Neural progenitor cell (in vitro differentiated cells): ENCODE measurements around the gene SYCN. TPM values are rescaled to one million over a fixed set of nuclear protein-coding genes. Genes with fewer than 3 reads are reported as not detected.

Source experiments
- DNase-seq: peaks from one replicate; pipeline ENCODE4 v3.0.0-alpha.2; 2016; ENCODE audit warnings: low spot score
- H2AFZ ChIP-seq: fragments of 200-600 bp; sonication (generic); replicated peaks from 2 replicates; pipeline ENCODE4 v1.6.1; 2016; ENCODE audit warnings: antibody characterized with exemption
- H3F3A ChIP-seq: fragments of 200-600 bp; sonication (generic); 2 replicates; pipeline ENCODE4 v1.6.1; 2016; ENCODE audit warnings: antibody characterized with exemption, low read depth
- H3K27ac ChIP-seq: fragments of 200-600 bp; sonication (generic); 2 replicates; pipeline ENCODE4 v1.5.1; 2016; ENCODE audit warnings: mild to moderate bottlenecking
- H3K27me3 ChIP-seq: fragments of 200-600 bp; sonication (generic); 2 replicates; pipeline ENCODE4 v1.6.1; 2016; ENCODE audit warnings: mild to moderate bottlenecking, moderate library complexity
- H3K36me3 ChIP-seq: fragments of 200-600 bp; sonication (generic); 2 replicates; pipeline ENCODE4 v1.5.1; 2016
- H3K4me1 ChIP-seq: fragments of 200-600 bp; sonication (generic); 2 replicates; pipeline ENCODE4 v1.6.1; 2016; ENCODE audit warnings: mixed run types
- H3K4me2 ChIP-seq: fragments of 200-600 bp; sonication (generic); 2 replicates; pipeline ENCODE4 v1.6.1; 2016
- H3K4me3 ChIP-seq: fragments of 200-600 bp; sonication (generic); 2 replicates; pipeline ENCODE4 v1.5.1; 2016
- H3K79me2 ChIP-seq: fragments of 200-600 bp; sonication (generic); 2 replicates; pipeline ENCODE4 v1.6.1; 2016; ENCODE audit warnings: low read depth
- H3K9ac ChIP-seq: fragments of 200-600 bp; sonication (generic); 2 replicates; pipeline ENCODE4 v1.6.1; 2016
- H3K9me3 ChIP-seq: fragments of 200-600 bp; sonication (generic); 2 replicates; pipeline ENCODE4 v1.5.1; 2016; ENCODE audit warnings: low read depth
- H4K20me1 ChIP-seq: fragments of 200-600 bp; sonication (generic); 2 replicates; pipeline ENCODE4 v1.6.1; 2016; ENCODE audit warnings: low read depth
- H3K27ac Mint-ChIP-seq: 3 replicates; pipeline ENCODE4 v1.8.0; 2021; ENCODE audit warnings: mixed read lengths
- H3K27me3 Mint-ChIP-seq: 2 replicates; pipeline ENCODE4 v1.8.0; 2022; ENCODE audit warnings: low read depth, mild to moderate bottlenecking, inconsistent platforms, moderate library complexity, mixed read lengths; ENCODE audit not compliant: insufficient read depth
- H3K36me3 Mint-ChIP-seq: 3 replicates; pipeline ENCODE4 v1.8.0; 2021; ENCODE audit warnings: mixed read lengths
- H3K4me1 Mint-ChIP-seq: 3 replicates; pipeline ENCODE4 v1.8.0; 2021; ENCODE audit warnings: mixed read lengths
- H3K4me3 Mint-ChIP-seq: 3 replicates; pipeline ENCODE4 v1.8.0; 2021; ENCODE audit warnings: mild to moderate bottlenecking, moderate library complexity, mixed read lengths
- H3K9me3 Mint-ChIP-seq: 3 replicates; pipeline ENCODE4 v1.8.0; 2020; ENCODE audit warnings: mixed read lengths
- EZH2 ChIP-seq: fragments of 200-600 bp; sonication (generic); IDR thresholded peaks from 2 replicates; pipeline ENCODE4 v1.6.1; 2017; ENCODE audit warnings: antibody characterized with exemption, mild to moderate bottlenecking, moderate library complexity
- EZH2phosphoT487 ChIP-seq: fragments of 200-600 bp; sonication (generic); IDR thresholded peaks from 2 replicates; pipeline ENCODE4 v1.6.1; 2017; ENCODE audit warnings: antibody characterized with exemption
- total RNA-seq: library from RNA; depleted of rRNA; stranded (reverse); fragments of >200 nt; gene quantifications from 2 replicates; pipeline ENCODE4 v1.2.3, GENCODE V29; 2015; ENCODE audit warnings: low replicate concordance
- TF ChIP-seq, protein P1 (sequence below): fragments of 200-600 bp; sonication (generic); IDR thresholded peaks from 2 replicates; pipeline ENCODE4 v1.5.1; 2017; ENCODE audit warnings: antibody characterized with exemption, mild to moderate bottlenecking

The SYCN gene
- total RNA-seq, 1 donor from 2014 or later, result not detected

DNA sequence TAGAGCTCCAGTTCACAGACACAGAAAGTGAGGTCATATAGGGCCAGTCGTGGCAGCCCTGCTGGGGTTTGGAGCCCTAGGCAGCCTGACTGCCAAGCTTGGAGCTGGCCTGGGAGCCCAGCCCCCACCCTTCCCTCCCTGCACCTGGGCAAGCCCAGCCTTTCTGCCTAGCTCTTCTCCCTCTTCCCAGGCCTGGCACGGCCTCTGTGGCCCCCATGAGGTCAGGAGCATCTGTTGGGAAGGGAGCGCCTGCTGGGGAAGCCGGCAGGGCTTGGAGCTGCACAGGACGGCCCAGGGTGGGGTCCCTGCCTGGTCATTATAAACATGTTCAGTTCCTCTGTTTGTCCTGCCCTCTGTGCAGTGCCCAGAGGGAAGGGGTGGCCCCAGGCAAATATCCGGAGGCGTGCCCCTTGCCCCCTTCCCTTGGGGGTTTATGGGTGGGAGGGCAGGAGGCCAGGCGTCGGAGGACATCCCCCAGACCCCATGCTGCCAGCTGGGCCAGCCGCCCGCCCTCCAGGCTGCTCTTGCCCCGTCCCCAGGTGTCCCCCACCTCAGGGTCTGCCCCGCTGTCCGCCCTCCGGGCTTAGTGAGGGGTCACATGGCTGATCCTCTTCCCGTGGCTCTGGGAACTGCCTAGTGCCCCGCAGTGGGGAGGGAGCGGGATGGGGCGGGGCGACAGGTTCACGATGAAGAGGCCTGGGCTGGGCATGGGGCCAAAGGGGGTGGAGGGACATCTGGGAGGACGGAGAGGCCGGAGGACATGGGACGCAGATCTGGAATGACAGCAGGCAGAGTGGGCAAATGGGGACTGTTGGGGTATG, 37.3 kb downstream of the SYCN start:
- Histone ChIP-seq H3K4me2 (peak overlapping the region; percentile 47), H3K27ac (no peak overlapping the region), H3K27me3 (no peaks in the 10 kb centered on the region), H3K9ac (peak overlapping the region; percentile 37), H3K4me1 (peaks cover 17% of the 10 kb centered on the region), H3F3A (no peaks in the 10 kb centered on the region), H2AFZ (no peak overlapping the region), H4K20me1 (peaks cover 62% of the 10 kb centered on the region), H3K9me3 (no peaks in the 10 kb centered on the region), H3K36me3 (no peaks in the 10 kb centered on the region), H3K79me2 (peaks cover 30% of the 10 kb centered on the region), H3K4me3 (no peak overlapping the region)
- Mint-ChIP-seq H3K27me3 (no peaks in the 10 kb centered on the region), H3K4me1 (peaks cover 11% of the 10 kb centered on the region), H3K9me3 (no peaks in the 10 kb centered on the region), H3K36me3 (no peaks in the 10 kb centered on the region), H3K27ac (no peak overlapping the region), H3K4me3 (no peak overlapping the region)
- peak; percentile 40 for DNase-seq
- no peak for TF ChIP-seq EZH2phosphoT487
- TF ChIP-seq, protein P1, sequence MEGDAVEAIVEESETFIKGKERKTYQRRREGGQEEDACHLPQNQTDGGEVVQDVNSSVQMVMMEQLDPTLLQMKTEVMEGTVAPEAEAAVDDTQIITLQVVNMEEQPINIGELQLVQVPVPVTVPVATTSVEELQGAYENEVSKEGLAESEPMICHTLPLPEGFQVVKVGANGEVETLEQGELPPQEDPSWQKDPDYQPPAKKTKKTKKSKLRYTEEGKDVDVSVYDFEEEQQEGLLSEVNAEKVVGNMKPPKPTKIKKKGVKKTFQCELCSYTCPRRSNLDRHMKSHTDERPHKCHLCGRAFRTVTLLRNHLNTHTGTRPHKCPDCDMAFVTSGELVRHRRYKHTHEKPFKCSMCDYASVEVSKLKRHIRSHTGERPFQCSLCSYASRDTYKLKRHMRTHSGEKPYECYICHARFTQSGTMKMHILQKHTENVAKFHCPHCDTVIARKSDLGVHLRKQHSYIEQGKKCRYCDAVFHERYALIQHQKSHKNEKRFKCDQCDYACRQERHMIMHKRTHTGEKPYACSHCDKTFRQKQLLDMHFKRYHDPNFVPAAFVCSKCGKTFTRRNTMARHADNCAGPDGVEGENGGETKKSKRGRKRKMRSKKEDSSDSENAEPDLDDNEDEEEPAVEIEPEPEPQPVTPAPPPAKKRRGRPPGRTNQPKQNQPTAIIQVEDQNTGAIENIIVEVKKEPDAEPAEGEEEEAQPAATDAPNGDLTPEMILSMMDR, result no peak
- no peak for TF ChIP-seq EZH2

DNA sequence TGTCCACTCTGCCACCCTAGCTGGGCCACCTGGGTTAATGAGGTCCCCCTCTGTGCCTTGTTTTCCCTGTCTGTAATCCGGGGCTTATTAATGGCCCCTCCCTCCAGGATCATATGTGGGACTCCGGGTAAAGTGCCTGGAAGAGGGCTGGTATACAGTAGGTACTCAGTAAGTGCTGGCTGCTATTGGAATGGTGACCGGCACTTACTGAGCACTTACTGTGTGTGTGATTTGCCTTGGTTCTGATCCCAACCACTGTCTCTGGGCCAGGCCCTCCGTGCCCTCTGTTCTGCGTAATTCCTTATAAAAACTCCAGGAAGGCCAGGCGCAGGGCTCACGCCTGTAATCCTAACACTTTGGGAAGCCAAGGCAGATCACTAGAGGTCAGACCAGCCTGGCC, 38.2 kb downstream of the SYCN start:
- no peaks in the 10 kb centered on the region for H3K27me3 Mint-ChIP-seq
- no peak overlapping the region for H3K4me3 ChIP-seq
- no peaks in the 10 kb centered on the region for H3K9me3 Mint-ChIP-seq
- H4K20me1 ChIP-seq, result peaks cover 69% of the 10 kb centered on the region
- H3K4me1 ChIP-seq, result peaks cover 17% of the 10 kb centered on the region
- no peaks in the 10 kb centered on the region for H3F3A ChIP-seq
- no peak overlapping the region for H2AFZ ChIP-seq
- H3K27me3 ChIP-seq, result no peaks in the 10 kb centered on the region
- H3K9ac ChIP-seq, result no peak overlapping the region
- no peaks in the 10 kb centered on the region for H3K36me3 ChIP-seq
- H3K4me1 Mint-ChIP-seq, result peaks cover 11% of the 10 kb centered on the region
- no peaks in the 10 kb centered on the region for H3K36me3 Mint-ChIP-seq
- peaks cover 30% of the 10 kb centered on the region for H3K79me2 ChIP-seq
- no peaks in the 10 kb centered on the region for H3K9me3 ChIP-seq
- H3K4me2 ChIP-seq, result no peak overlapping the region
- no peak overlapping the region for H3K27ac Mint-ChIP-seq
- no peak overlapping the region for H3K4me3 Mint-ChIP-seq
- no peak overlapping the region for H3K27ac ChIP-seq
- no peak for DNase-seq
- no peak for TF ChIP-seq EZH2
- TF ChIP-seq, protein P1, result no peak
- TF ChIP-seq EZH2phosphoT487, result no peak

DNA sequence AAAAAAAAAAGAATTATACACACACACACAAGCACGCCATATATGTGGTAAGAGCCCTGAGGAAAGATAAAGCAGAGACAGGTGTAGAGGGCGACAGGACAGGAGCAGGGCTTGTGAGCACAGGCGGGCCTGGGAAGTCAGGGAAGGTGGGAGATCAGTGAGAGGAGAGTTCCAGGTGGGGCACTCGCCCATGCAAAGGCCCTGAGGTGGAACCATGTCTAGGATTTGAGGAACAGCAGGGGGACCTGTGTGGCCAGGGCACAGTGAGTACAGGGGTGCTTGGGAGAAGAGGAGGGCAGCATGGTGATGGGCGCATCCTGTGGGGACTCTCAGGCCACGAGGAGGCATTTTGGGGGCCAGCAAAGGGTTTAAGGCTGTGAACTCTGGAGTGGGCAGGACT, 39.8 kb downstream of the SYCN start:
- H3K4me2 ChIP-seq, result no peak overlapping the region
- no peak overlapping the region for H2AFZ ChIP-seq
- no peak overlapping the region for H3K4me3 ChIP-seq
- no peaks in the 10 kb centered on the region for H3K27me3 ChIP-seq
- Mint-ChIP-seq H3K4me3 (no peak overlapping the region), H3K9me3 (no peaks in the 10 kb centered on the region), H3K36me3 (no peaks in the 10 kb centered on the region), H3K27me3 (no peaks in the 10 kb centered on the region), H3K27ac (no peak overlapping the region), H3K4me1 (peaks cover 14% of the 10 kb centered on the region)
- no peaks in the 10 kb centered on the region for H3K36me3 ChIP-seq
- H3K4me1 ChIP-seq, result peaks cover 17% of the 10 kb centered on the region
- H3F3A ChIP-seq, result no peaks in the 10 kb centered on the region
- H3K27ac ChIP-seq, result no peak overlapping the region
- H3K79me2 ChIP-seq, result peaks cover 43% of the 10 kb centered on the region
- H3K9ac ChIP-seq, result no peak overlapping the region
- H3K9me3 ChIP-seq, result no peaks in the 10 kb centered on the region
- H4K20me1 ChIP-seq, result peaks cover 84% of the 10 kb centered on the region
- TF ChIP-seq EZH2phosphoT487 (no peak), EZH2 (no peak)
- TF ChIP-seq, protein P1, result no peak
- DNase-seq, result no peak
